K562 (cell line): ENCODE data around the gene NT5DC4. TPM values are rescaled to one million over a fixed set of nuclear protein-coding genes. Genes with fewer than 3 reads are reported as not detected.
A peak's percentile ranks its signal among the peaks of the same experiment; 100 is the strongest.

Experiments
- ATF3 ChIP-seq, 2 experiments: fragments of 450-650 bp in 1 of 2; sonication (generic) in 1 of 2; formaldehyde crosslinking in 1 of 2; IDR thresholded peaks in 1 of 2; conservative IDR thresholded peaks in 1 of 2; 2 replicates each; pipeline versions ENCODE4 v1.6.1 to v1.8.1; 2016 to 2023; ENCODE audit warnings: mild to moderate bottlenecking in 2 of 2, moderate library complexity in 2 of 2, inconsistent platforms in 1 of 2, missing genetic modification reagents in 1 of 2
- ATF7 ChIP-seq: fragments of 450-650 bp; IDR thresholded peaks from 2 replicates; pipeline ENCODE4 v1.7.1; 2014; ENCODE audit warnings: mild to moderate bottlenecking, moderate library complexity
- CEBPG ChIP-seq, 3 experiments: fragments of 200-800 bp in 1 of 3; sonication (Bioruptor generic) in 1 of 3; sonication (generic) in 1 of 3; formaldehyde crosslinking in 1 of 3; IDR thresholded peaks in 2 of 3; conservative IDR thresholded peaks in 1 of 3; 2 replicates each; pipeline versions ENCODE4 v1.6.1 to v1.8.0; 2016 to 2022; ENCODE audit warnings: missing compliant biosample characterization in 2 of 3, missing genetic modification characterization in 2 of 3, mild to moderate bottlenecking in 1 of 3, missing genetic modification reagents in 1 of 3
- HNRNPH1 ChIP-seq: fragments of 200-400 bp; formaldehyde crosslinking; optimal IDR thresholded peaks from 2 replicates; pipeline ENCODE3; 2017; ENCODE audit warnings: low read depth, mild to moderate bottlenecking, low read length, moderate library complexity
- L3MBTL2 ChIP-seq: fragments of 450-650 bp; IDR thresholded peaks from 2 replicates; pipeline ENCODE4 v1.6.1; 2016; ENCODE audit warnings: mild to moderate bottlenecking, moderate library complexity
- MLX ChIP-seq, 2 experiments: fragments of 450-650 bp in 1 of 2; sonication (generic) in 1 of 2; formaldehyde crosslinking; conservative IDR thresholded peaks; 2 replicates each; pipeline versions ENCODE4 v1.4.0 to v1.8.1; 2020 to 2022; ENCODE audit warnings: mild to moderate bottlenecking in 1 of 2, missing genetic modification reagents in 1 of 2
- PHF8 ChIP-seq: fragments of 200-600 bp; sonication (generic); IDR thresholded peaks from 2 replicates; pipeline ENCODE4 v1.6.1; 2012; ENCODE audit warnings: mixed run types, mild to moderate bottlenecking, inconsistent platforms, low read length, moderate library complexity, borderline replicate concordance
- POLR2AphosphoS5 ChIP-seq: IDR thresholded peaks from 2 replicates; pipeline ENCODE4 v1.6.1; 2011; ENCODE audit warnings: mild to moderate bottlenecking, low read depth, low read length, moderate library complexity; ENCODE audit not compliant: control insufficient read depth, insufficient read depth
- PRDM10 ChIP-seq: fragments of 450-650 bp; IDR thresholded peaks from 2 replicates; pipeline ENCODE4 v1.6.1; 2018; ENCODE audit not compliant: partially characterized antibody
- RBBP5 ChIP-seq: fragments of 200-600 bp; sonication (generic); IDR thresholded peaks from 2 replicates; pipeline ENCODE4 v1.6.1; 2012; ENCODE audit warnings: borderline replicate concordance, mild to moderate bottlenecking, low read length, control low read depth, inconsistent platforms; ENCODE audit not compliant: insufficient read depth, poor library complexity, severe bottlenecking
- SMARCA4 ChIP-seq: fragments of 450-650 bp; IDR thresholded peaks from 2 replicates; pipeline ENCODE4 v1.6.1; 2016
- ZNF24 ChIP-seq: fragments of 450-650 bp; IDR thresholded peaks from 2 replicates; pipeline ENCODE4 v1.6.1; 2016
- ZNF347 ChIP-seq: fragments of 450-650 bp; formaldehyde crosslinking; IDR thresholded peaks from 2 replicates; pipeline ENCODE4 v1.4.0; 2020; ENCODE audit warnings: low read depth, mild to moderate bottlenecking, moderate library complexity
- ZNF384 ChIP-seq: IDR thresholded peaks from 2 replicates; pipeline ENCODE4 v1.6.1; 2012; ENCODE audit warnings: low read depth, low read length, improper control_type of control experiment
- ZNF592 ChIP-seq: fragments of 450-650 bp; IDR thresholded peaks from 2 replicates; pipeline ENCODE4 v1.6.1; 2017; ENCODE audit warnings: antibody characterized with exemption, mild to moderate bottlenecking
- ZNF695 ChIP-seq: fragments of 450-650 bp; formaldehyde crosslinking; IDR thresholded peaks from 2 replicates; pipeline ENCODE4 v1.4.0; 2020; ENCODE audit warnings: mild to moderate bottlenecking, moderate library complexity
- polyA plus RNA-seq, 8 experiments: library from polyadenylated mRNA; depleted of rRNA in 4 of 8; stranded (reverse) in 5 of 8; unstranded in 3 of 8; fragments of >200 nt; fragmentation: Nextera tagmentation in 2 of 8; fragmentation: Illumina TruSeq in 1 of 8; extraction: Ambion mirVana in 2 of 8; extraction: Trizol in 1 of 8; gene quantifications; 2 replicates each; pipeline versions ENCODE4 v1.2.1 to v1.2.3, GENCODE V29; 2011 to 2014; ENCODE audit warnings: inconsistent platforms in 1 of 8, missing spikeins in 1 of 8
- total RNA-seq, 7 experiments: library from RNA; depleted of rRNA in 6 of 7; stranded (reverse); fragments of >200 nt in 6 of 7; fragmentation: Illumina TruSeq in 2 of 7; extraction: Trizol in 2 of 7; gene quantifications; 2 replicates each; pipeline versions ENCODE4 v1.2.1 to v1.2.3, GENCODE V29; 2011 to 2021; ENCODE audit warnings: low replicate concordance in 1 of 7

Gene NT5DC4
- total and polyA plus RNA-seq, 9 of the 15 experiments (the other 6 are each of a cell fraction or from before 2014, with no cell fraction given) = 0.44 to 6.9 (median 2.5) TPM

- TF ChIP-seq ZNF695 (no peak), ZNF592 (0 out of 2 replicates have a peak, but pooled peaks have one; percentile 22), CEBPG (CRISPR knock-in tag; IDR thresholded peaks at IDR 0.05) (no peak; the same call in 1 of the 2 replicates), CEBPG (tag; conservative IDR thresholded peaks at IDR 0.05 in 1 of 2, IDR thresholded peaks at IDR 0.05 in 1 of 2) (peak; percentile 56 to 73; a peak in 3 of 4 replicates), L3MBTL2 (0 out of 2 replicates have a peak, but pooled peaks have one; percentile 32), ZNF384 (peak; percentile 86), ZNF347 (CRISPR knock-in tag) (no peak), RBBP5 (peak; percentile 32), ZNF24 (no peak), ATF7 (peak; percentile 84), MLX (CRISPR knock-in tag; conservative IDR thresholded peaks at IDR 0.05) (no peak), HNRNPH1 (no peak), POLR2AphosphoS5 (no peak), ATF3 (IDR thresholded peaks at IDR 0.05) (peak; percentile 44), ATF3 (CRISPR knock-in tag; conservative IDR thresholded peaks at IDR 0.05) (no peak), PHF8 (peak; percentile 35; the same call in 1 of the 2 replicates), PRDM10 (peak; percentile 91), SMARCA4 (peak; percentile 45; the same call in 1 of the 2 replicates)
Measured at GRCh38 chr2:112674229-112674628, 46.6 kb upstream of the NT5DC4 start (continued).
